Measurements from ENCODE around the gene SH3TC1.

Gene SH3TC1

GRCh38 chr4:8163436-8164193, 35.5 kb upstream of the SH3TC1 start:
- DNase-seq (ENCODE audit: low read depth in 2 of 2, low spot score in 1 of 2): no peak

GRCh38 chr4:8164194-8164565, 34.9 kb upstream of the SH3TC1 start:
- no peak for DNase-seq (ENCODE audit: low read depth in 2 of 2, low spot score in 1 of 2)

- DNase-seq (ENCODE audit: low read depth in 2 of 2, low spot score in 1 of 2): no peak
Measured at GRCh38 chr4:8164687-8165086, 34.4 kb upstream of the SH3TC1 start.

GRCh38 chr4:8165374-8165896, 33.7 kb upstream of the SH3TC1 start:
- DNase-seq (ENCODE audit: low read depth in 2 of 2, low spot score in 1 of 2): no peak

GRCh38 chr4:8167291-8167690, 31.8 kb upstream of the SH3TC1 start:
- DNase-seq (ENCODE audit: low read depth in 2 of 2, low spot score in 1 of 2): no peak

GRCh38 chr4:8167815-8168214, 31.3 kb upstream of the SH3TC1 start:
- DNase-seq (ENCODE audit: low read depth in 2 of 2, low spot score in 1 of 2): no peak

- no peak for DNase-seq (ENCODE audit: low read depth in 2 of 2, low spot score in 1 of 2)
Measured at GRCh38 chr4:8168232-8168631, 30.9 kb upstream of the SH3TC1 start.

- no peak for DNase-seq (ENCODE audit: low read depth in 2 of 2, low spot score in 1 of 2)
Measured at GRCh38 chr4:8168832-8169598, 30.1 kb upstream of the SH3TC1 start.

- no peak for DNase-seq (ENCODE audit: low read depth in 2 of 2, low spot score in 1 of 2)
Measured at GRCh38 chr4:8169763-8170162, 29.3 kb upstream of the SH3TC1 start.

- no peak for DNase-seq (ENCODE audit: low read depth in 2 of 2, low spot score in 1 of 2)
Measured at GRCh38 chr4:8170341-8170740, 28.7 kb upstream of the SH3TC1 start.

- no peak for DNase-seq (ENCODE audit: low read depth in 2 of 2, low spot score in 1 of 2)
Measured at GRCh38 chr4:8171266-8171665, 27.8 kb upstream of the SH3TC1 start.

- DNase-seq (ENCODE audit: low read depth in 2 of 2, low spot score in 1 of 2): no peak
Measured at GRCh38 chr4:8171984-8172924, 26.8 kb upstream of the SH3TC1 start.

- no peak for DNase-seq (ENCODE audit: low read depth in 2 of 2, low spot score in 1 of 2)
Measured at GRCh38 chr4:8173492-8174242, 25.4 kb upstream of the SH3TC1 start.

- DNase-seq (ENCODE audit: low read depth in 2 of 2, low spot score in 1 of 2): no peak
Measured at GRCh38 chr4:8174970-8175369, 24.1 kb upstream of the SH3TC1 start.

GRCh38 chr4:8175686-8176085, 23.4 kb upstream of the SH3TC1 start:
- DNase-seq (ENCODE audit: low read depth in 2 of 2, low spot score in 1 of 2): no peak

- DNase-seq (ENCODE audit: low read depth in 2 of 2, low spot score in 1 of 2): no peak
Measured at GRCh38 chr4:8176547-8177399, 22.3 kb upstream of the SH3TC1 start.

- no peak for DNase-seq (ENCODE audit: low read depth in 2 of 2, low spot score in 1 of 2)
Measured at GRCh38 chr4:8177552-8177951, 21.5 kb upstream of the SH3TC1 start.

- no peak for DNase-seq (ENCODE audit: low read depth in 2 of 2, low spot score in 1 of 2)
Measured at GRCh38 chr4:8177956-8178355, 21.1 kb upstream of the SH3TC1 start.

- no peak for DNase-seq (ENCODE audit: low read depth in 2 of 2, low spot score in 1 of 2)
Measured at GRCh38 chr4:8179074-8179473, 20.0 kb upstream of the SH3TC1 start.

- no peak for DNase-seq (ENCODE audit: low read depth in 2 of 2, low spot score in 1 of 2)
Measured at GRCh38 chr4:8179771-8180170, 19.3 kb upstream of the SH3TC1 start.

Measured in stimulated activated CD8-positive, alpha-beta memory T cell treated with anti-CD3 and anti-CD28 coated beads, Interleukin-4, amount 100 ng/mL, for 1 hour (primary cell).